ENCODE data around the gene PNPO. TPM values are rescaled to one million over a fixed set of nuclear protein-coding genes. Genes with fewer than 3 reads are reported as not detected.

Gene PNPO
- total and polyA plus RNA-seq, 2 of the 13 experiments (the other 11 are each of a cell fraction or from before 2014, with no cell fraction given) = 47.9 to 63.3 TPM

- TF ChIP-seq ZBTB39 (CRISPR knock-in tag; IDR thresholded peaks at IDR 0.05) (0 out of 2 replicates have a peak, but pooled peaks have one; percentile 70), SP140L (CRISPR knock-in tag; IDR thresholded peaks at IDR 0.05; ENCODE audit: borderline replicate concordance) (no peak; the same call in 1 of the 2 replicates), MIER3 (CRISPR knock-in tag; IDR thresholded peaks at IDR 0.05; ENCODE audit: borderline replicate concordance) (0 out of 2 replicates have a peak, but pooled peaks have one; percentile 42), SRSF4 (IDR thresholded peaks at IDR 0.05; ENCODE audit: low read depth, low read length, poor library complexity, severe bottlenecking) (no peak), ZNF646 (CRISPR knock-in tag; IDR thresholded peaks at IDR 0.05) (no peak), NFRKB (IDR thresholded peaks at IDR 0.05) (no peak), MEF2D (CRISPR knock-in tag; IDR thresholded peaks at IDR 0.05) (peak; percentile 88), HHEX (CRISPR knock-in tag; IDR thresholded peaks at IDR 0.05) (no peak), ARID5B (CRISPR knock-in tag; IDR thresholded peaks at IDR 0.05) (peak; percentile 65), RFXANK (CRISPR knock-in tag; IDR thresholded peaks at IDR 0.05) (no peak; the same call in 1 of the 2 replicates), POGK (CRISPR knock-in tag; conservative IDR thresholded peaks at IDR 0.05) (peak; percentile 83), ZNF224 (CRISPR knock-in tag; IDR thresholded peaks at IDR 0.05) (peak; percentile 99), CC2D1A (CRISPR knock-in tag; IDR thresholded peaks at IDR 0.05) (no peak)
These were observed at the start of gene PNPO (continued) for GRCh38 chr17:47941246-47942095.
